Choroid plexus epithelial cell (primary cell): ENCODE results near the gene GLCE.
A peak's percentile ranks its signal among the peaks of the same experiment; 100 is the strongest.

Source experiments
- DNase-seq: peaks from one replicate; pipeline ENCODE4 v3.0.0-alpha.2; 2010; ENCODE audit warnings: low read depth
- H3K4me3 ChIP-seq: 2 replicates; pipeline ENCODE4 v1.5.1; 2011; ENCODE audit warnings: low read depth, mild to moderate bottlenecking, control low read depth, low read length, moderate library complexity
- TF ChIP-seq, protein P1 (sequence below): conservative IDR thresholded peaks from 2 replicates; pipeline ENCODE4 v1.5.1; 2011; ENCODE audit warnings: low read depth, mild to moderate bottlenecking, control low read depth, inconsistent platforms, low read length, moderate library complexity

The GLCE gene

GRCh38 chr15:69265347-69265955, 105.0 kb downstream of the GLCE start:
- TF ChIP-seq, protein P1, sequence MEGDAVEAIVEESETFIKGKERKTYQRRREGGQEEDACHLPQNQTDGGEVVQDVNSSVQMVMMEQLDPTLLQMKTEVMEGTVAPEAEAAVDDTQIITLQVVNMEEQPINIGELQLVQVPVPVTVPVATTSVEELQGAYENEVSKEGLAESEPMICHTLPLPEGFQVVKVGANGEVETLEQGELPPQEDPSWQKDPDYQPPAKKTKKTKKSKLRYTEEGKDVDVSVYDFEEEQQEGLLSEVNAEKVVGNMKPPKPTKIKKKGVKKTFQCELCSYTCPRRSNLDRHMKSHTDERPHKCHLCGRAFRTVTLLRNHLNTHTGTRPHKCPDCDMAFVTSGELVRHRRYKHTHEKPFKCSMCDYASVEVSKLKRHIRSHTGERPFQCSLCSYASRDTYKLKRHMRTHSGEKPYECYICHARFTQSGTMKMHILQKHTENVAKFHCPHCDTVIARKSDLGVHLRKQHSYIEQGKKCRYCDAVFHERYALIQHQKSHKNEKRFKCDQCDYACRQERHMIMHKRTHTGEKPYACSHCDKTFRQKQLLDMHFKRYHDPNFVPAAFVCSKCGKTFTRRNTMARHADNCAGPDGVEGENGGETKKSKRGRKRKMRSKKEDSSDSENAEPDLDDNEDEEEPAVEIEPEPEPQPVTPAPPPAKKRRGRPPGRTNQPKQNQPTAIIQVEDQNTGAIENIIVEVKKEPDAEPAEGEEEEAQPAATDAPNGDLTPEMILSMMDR: peak; percentile 56
- peak; percentile 54 for DNase-seq
- H3K4me3 ChIP-seq: no peak overlapping the region

- no peak for DNase-seq
- H3K4me3 ChIP-seq: no peak overlapping the region
Observed at GRCh38 chr15:69271217-69271616, 110.8 kb downstream of the GLCE start.

GRCh38 chr15:69272139-69272538, 111.7 kb downstream of the GLCE start:
- peak; percentile 62 for DNase-seq
- TF ChIP-seq, protein P1: no peak
- no peak overlapping the region for H3K4me3 ChIP-seq

More at GRCh38 chr15:69271217-69271616, 110.8 kb downstream of the GLCE start:
- TF ChIP-seq, protein P1: no peak

GRCh38 chr15:69272891-69273290, 112.5 kb downstream of the GLCE start:
- H3K4me3 ChIP-seq: no peak overlapping the region
- DNase-seq: peak; percentile 17
- TF ChIP-seq, protein P1: no peak

DNA sequence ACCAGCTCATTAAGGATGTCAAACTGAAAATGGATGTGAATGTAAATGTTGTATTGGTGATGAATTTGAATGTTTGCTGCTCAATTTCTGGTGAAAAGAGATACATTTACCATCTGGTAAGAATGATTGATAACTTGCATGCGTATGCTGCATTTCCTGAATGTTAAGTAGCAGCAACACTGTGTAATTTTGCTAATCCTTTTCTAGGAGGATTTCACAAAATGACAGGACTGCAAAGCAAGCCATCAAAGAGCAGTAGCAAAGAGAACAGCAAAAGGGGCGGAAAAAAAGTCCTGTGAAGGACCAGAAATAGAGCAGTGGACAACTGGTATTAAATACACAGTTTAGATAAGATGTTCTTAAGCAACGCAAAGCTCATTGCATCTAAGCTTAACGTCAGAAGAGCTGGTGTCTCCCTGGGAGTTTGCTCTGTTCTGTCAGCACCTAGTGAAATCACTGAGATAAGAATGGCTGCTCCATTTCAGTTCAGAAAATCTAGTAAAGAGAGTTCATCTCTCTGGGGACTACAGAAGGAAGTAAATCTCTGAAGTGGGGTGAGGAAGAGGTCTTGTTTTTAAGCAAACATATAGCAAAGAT, 114.7 kb downstream of the GLCE start:
- DNase-seq: peak; percentile 96
- H3K4me3 ChIP-seq: no peak overlapping the region
- TF ChIP-seq, protein P1: no peak

DNA sequence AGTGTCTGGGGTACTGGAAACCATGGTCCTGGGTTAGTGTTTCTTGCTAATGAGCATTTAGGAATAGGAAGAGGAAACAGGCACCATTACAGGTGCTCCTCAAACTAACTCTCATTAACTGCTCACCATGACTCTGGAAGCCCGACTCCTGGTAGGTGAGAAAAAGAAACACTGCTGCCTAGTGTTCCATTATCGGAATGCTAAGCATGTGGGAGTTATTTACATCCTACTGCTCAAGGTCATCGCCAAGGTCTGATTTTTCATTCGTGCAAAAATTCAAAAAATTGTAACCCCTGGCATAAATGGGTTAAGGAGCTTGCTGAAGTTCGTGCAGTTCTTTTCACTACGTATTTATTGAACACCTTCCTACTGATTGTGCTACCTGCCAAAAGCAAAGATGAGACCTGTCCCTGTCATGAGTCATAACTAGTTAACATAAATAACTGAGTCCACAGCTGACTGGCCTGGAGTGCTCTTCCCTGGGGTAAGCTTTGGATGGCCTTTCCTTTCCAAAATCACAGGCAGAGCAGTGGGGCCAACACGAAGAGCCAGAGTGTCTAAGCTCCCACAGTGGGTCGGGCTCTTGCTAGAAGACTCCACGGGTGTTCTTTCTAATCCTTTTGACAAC, 115.6 kb downstream of the GLCE start:
- H3K4me3 ChIP-seq: no peak overlapping the region
- TF ChIP-seq, protein P1: no peak
- DNase-seq: peak; percentile 42
